H1 (cell line): ENCODE results near the gene CPZ. TPM values are rescaled to one million over a fixed set of nuclear protein-coding genes. Genes with fewer than 3 reads are reported as not detected.

Source experiments
- CTCF ChIA-PET: fragments of 300-600 bp; sonication (Branson Sonifier 250); formaldehyde crosslinking; loops from one replicate; lab custom pipeline; 2021; ENCODE audit not compliant: partially characterized antibody; lab: Charles Lee
- POLR2A ChIA-PET: fragments of 300-600 bp; sonication (Branson Sonifier 250); formaldehyde crosslinking; loops from one replicate; lab custom pipeline; 2021; ENCODE audit warnings: inconsistent platforms; ENCODE audit not compliant: partially characterized antibody; lab: Charles Lee
- DNase-seq, 2 experiments: peaks; one replicate each; pipeline versions ENCODE4 v3.0.0 to v3.0.0-alpha.2; 2010 to 2022; ENCODE audit warnings: low spot score in 2 of 2, low read depth in 1 of 2, mixed read lengths in 1 of 2
- FAIRE-seq: peaks from 2 replicates; lab custom pipeline; 2011; peaks lifted over from hg19 to GRCh38; lab: Jason Lieb, UNC
- H2AFZ ChIP-seq: 2 replicates; pipeline ENCODE4 v1.8.1; 2012; ENCODE audit warnings: low read length, inconsistent platforms
- H2AK5ac ChIP-seq: 2 replicates; pipeline ENCODE4 v1.6.1; 2013; ENCODE audit warnings: low read depth, low read length
- H2BK120ac ChIP-seq: replicated peaks from 2 replicates; pipeline ENCODE3; 2013; ENCODE audit warnings: low read depth, low read length, inconsistent platforms
- H2BK12ac ChIP-seq: 2 replicates; pipeline ENCODE4 v1.6.1; 2013; ENCODE audit warnings: low read depth, low read length
- H2BK15ac ChIP-seq: 2 replicates; pipeline ENCODE4 v1.6.1; 2013; ENCODE audit warnings: low read length
- H2BK20ac ChIP-seq: 2 replicates; pipeline ENCODE4 v1.6.1; 2013; ENCODE audit warnings: low read length
- H2BK5ac ChIP-seq: 2 replicates; pipeline ENCODE4 v1.6.1; 2013; ENCODE audit warnings: low read depth, low read length
- H3K14ac ChIP-seq: 2 replicates; pipeline ENCODE4 v1.6.1; 2013; ENCODE audit warnings: inconsistent platforms; ENCODE audit not compliant: insufficient read length
- H3K18ac ChIP-seq: 2 replicates; pipeline ENCODE4 v1.6.1; 2013; ENCODE audit warnings: low read length; ENCODE audit errors: extremely low read depth
- H3K23ac ChIP-seq: 2 replicates; pipeline ENCODE4 v1.6.1; 2013; ENCODE audit warnings: inconsistent platforms; ENCODE audit not compliant: insufficient read length
- H3K23me2 ChIP-seq: 2 replicates; pipeline ENCODE4 v1.6.1; 2013; ENCODE audit warnings: low read depth, low read length
- H3K27ac ChIP-seq: 2 replicates; pipeline ENCODE4 v1.6.1; 2011; ENCODE audit warnings: low read depth, low read length, inconsistent platforms
- H3K27me3 ChIP-seq, 4 experiments: replicated peaks in 1 of 4; 1 replicate in 1 of 4; 2 replicates in 3 of 4; pipeline versions ENCODE4 v1.6.1 to v1.8.1; 2011 to 2013; ENCODE audit warnings: low read length in 3 of 4, mild to moderate bottlenecking in 3 of 4, inconsistent platforms in 2 of 4, mixed read lengths in 2 of 4, moderate library complexity in 1 of 4; ENCODE audit not compliant: control insufficient read depth in 3 of 4, insufficient read depth in 3 of 4; ENCODE audit errors: extremely low read depth in 1 of 4
- H3K36me3 ChIP-seq, 4 experiments: 2 replicates each; pipeline versions ENCODE4 v1.6.1 to v1.8.1; 2011 to 2013; ENCODE audit warnings: mild to moderate bottlenecking in 4 of 4, low read length in 3 of 4, moderate library complexity in 2 of 4, control low read depth in 1 of 4, inconsistent platforms in 1 of 4; ENCODE audit not compliant: insufficient read depth in 4 of 4, control insufficient read depth in 2 of 4
- H3K4ac ChIP-seq: replicated peaks from 2 replicates; pipeline ENCODE3; 2013; ENCODE audit warnings: low read length, low read depth, mixed read lengths, inconsistent platforms; ENCODE audit not compliant: insufficient read length
- H3K4me1 ChIP-seq, 4 experiments: replicated peaks in 1 of 4; 1 replicate in 1 of 4; 2 replicates in 3 of 4; pipeline versions ENCODE4 v1.6.1 to v1.8.1; 2011 to 2013; ENCODE audit warnings: low read length in 3 of 4, inconsistent platforms in 2 of 4, mixed read lengths in 1 of 4; ENCODE audit not compliant: insufficient read depth in 4 of 4, control insufficient read depth in 3 of 4
- H3K4me2 ChIP-seq, 2 experiments: 2 replicates each; pipeline versions ENCODE4 v1.6.1 to v1.8.1; 2011 to 2013; ENCODE audit warnings: low read depth in 2 of 2, low read length in 2 of 2, control low read depth in 1 of 2, inconsistent platforms in 1 of 2, mild to moderate bottlenecking in 1 of 2; ENCODE audit not compliant: insufficient read depth in 1 of 2
- H3K4me3 ChIP-seq, 4 experiments: fragments of 200-600, 300-600 bp in 1 of 4; sonication (generic), shearing (Covaris generic), sonication (Bioruptor Twin) in 1 of 4; 2 replicates each; pipeline versions ENCODE4 v1.5.1 to v1.8.1; 2011 to 2016; ENCODE audit warnings: low read length in 4 of 4, low read depth in 3 of 4, control low read depth in 2 of 4, inconsistent platforms in 2 of 4, mild to moderate bottlenecking in 2 of 4, mixed read lengths in 1 of 4, moderate library complexity in 1 of 4; ENCODE audit not compliant: insufficient read depth in 2 of 4; ENCODE audit errors: extremely low read depth in 1 of 4
- H3K56ac ChIP-seq: replicated peaks from 2 replicates; pipeline ENCODE3; 2013; ENCODE audit warnings: low read depth, mild to moderate bottlenecking, mixed read lengths, low read length, inconsistent platforms; ENCODE audit not compliant: insufficient read length
- H3K79me1 ChIP-seq: 2 replicates; pipeline ENCODE4 v1.6.1; 2013; ENCODE audit warnings: low read depth, low read length, control low read depth
- H3K79me2 ChIP-seq, 2 experiments: 2 replicates each; pipeline versions ENCODE4 v1.6.1 to v1.8.1; 2012 to 2013; ENCODE audit warnings: low read length in 2 of 2, mild to moderate bottlenecking in 2 of 2, inconsistent platforms in 1 of 2; ENCODE audit not compliant: insufficient read depth in 2 of 2, control insufficient read depth in 1 of 2
- H3K9ac ChIP-seq, 4 experiments: replicated peaks in 1 of 4; 1 replicate in 1 of 4; 2 replicates in 3 of 4; pipeline versions ENCODE4 v1.6.1 to v1.8.1; 2011 to 2013; ENCODE audit warnings: low read depth in 3 of 4, low read length in 3 of 4, control low read depth in 2 of 4, mild to moderate bottlenecking in 2 of 4, moderate library complexity in 2 of 4, inconsistent platforms in 1 of 4; ENCODE audit errors: extremely low read depth in 1 of 4
- H3K9me3 ChIP-seq, 2 experiments: 2 replicates each; pipeline versions ENCODE4 v1.6.1 to v1.8.1; 2012 to 2013; ENCODE audit warnings: mild to moderate bottlenecking in 2 of 2, moderate library complexity in 2 of 2, control low read depth in 1 of 2, inconsistent platforms in 1 of 2, low read depth in 1 of 2, low read length in 1 of 2, mixed read lengths in 1 of 2; ENCODE audit not compliant: insufficient read depth in 2 of 2
- H4K20me1 ChIP-seq, 2 experiments: replicated peaks in 1 of 2; 2 replicates each; pipeline versions ENCODE3 to v1.8.1; 2011 to 2013; ENCODE audit warnings: inconsistent platforms in 2 of 2, low read length in 2 of 2, mild to moderate bottlenecking in 1 of 2; ENCODE audit not compliant: insufficient read depth in 2 of 2, control insufficient read depth in 1 of 2
- H4K5ac ChIP-seq: 2 replicates; pipeline ENCODE4 v1.6.1; 2013; ENCODE audit warnings: low read length, low read depth, mixed read lengths, inconsistent platforms; ENCODE audit not compliant: insufficient read length
- H4K8ac ChIP-seq: 2 replicates; pipeline ENCODE4 v1.8.0; 2013; ENCODE audit warnings: mild to moderate bottlenecking, moderate library complexity, low read length, inconsistent platforms; ENCODE audit not compliant: insufficient read depth; ENCODE audit errors: extremely low read depth
- H4K91ac ChIP-seq: replicated peaks from 2 replicates; pipeline ENCODE3; 2013; ENCODE audit warnings: low read length, mixed read lengths, inconsistent platforms; ENCODE audit not compliant: insufficient read length
- CTBP2 ChIP-seq: IDR thresholded peaks from 2 replicates; pipeline ENCODE4 v1.7.0; 2011; ENCODE audit warnings: borderline replicate concordance, mild to moderate bottlenecking, moderate library complexity, mixed read lengths, low read length; ENCODE audit not compliant: insufficient read depth, insufficient read length
- GTF2F1 ChIP-seq: IDR thresholded peaks from 2 replicates; pipeline ENCODE4 v1.6.1; 2012; ENCODE audit warnings: low read depth, low read length, improper control_type of control experiment, borderline replicate concordance
- HDAC6 ChIP-seq: IDR thresholded peaks from one replicate; pipeline ENCODE4 v1.7.1; 2012; ENCODE audit warnings: low read depth, mild to moderate bottlenecking, inconsistent platforms, low read length, moderate library complexity
- POLR2AphosphoS5 ChIP-seq: IDR thresholded peaks from 2 replicates; pipeline ENCODE4 v1.6.1; 2011; ENCODE audit warnings: low read depth, low read length
- TCF12 ChIP-seq: IDR thresholded peaks from 2 replicates; pipeline ENCODE4 v1.6.1; 2011; ENCODE audit warnings: low read depth, mild to moderate bottlenecking, low read length
- ZNF274 ChIP-seq: IDR thresholded peaks from 2 replicates; pipeline ENCODE4 v1.7.0; 2012; ENCODE audit warnings: low read length, borderline replicate concordance; ENCODE audit errors: extremely low read depth
- WGBS, 2 experiments: shearing (Covaris generic) in 1 of 2; methylation state at CpG; one replicate each; pipeline versions ENCODE4 v1.1.6 to v1.1.7; 2013 to 2015; ENCODE audit warnings: low lambda C conversion rate in 2 of 2, mixed read lengths in 2 of 2, inconsistent platforms in 1 of 2, low coverage in 1 of 2, missing lambda C conversion rate in 1 of 2; ENCODE audit not compliant: insufficient replicate concordance in 2 of 2, insufficient coverage in 1 of 2, insufficient read length in 1 of 2; ENCODE audit errors: extremely low coverage in 1 of 2, missing lambda C conversion rate in 1 of 2; 5-methylcytosine and 5-hydroxymethylcytosine counted together
- polyA plus RNA-seq, 7 experiments: library from polyadenylated mRNA; depleted of rRNA in 3 of 7; stranded (reverse) in 5 of 7; unstranded in 2 of 7; fragments of >200 nt in 5 of 7; fragments of 200-250 nt in 2 of 7; gene quantifications; 1 replicate in 5 of 7; 2 replicates in 1 of 7; 4 replicates in 1 of 7; pipeline versions ENCODE4 v1.2.1 to v1.2.3, GENCODE V29; 2011 to 2013; ENCODE audit warnings: missing spikeins in 2 of 7, mixed read lengths in 2 of 7
- total RNA-seq: library from RNA; stranded (reverse); fragmentation: NEBNext Ultra II Directional; extraction: Animal tissue kit (Norgen Biotek cat#: 25700); gene quantifications from 2 replicates; pipeline ENCODE4 v1.2.1, GENCODE V29; 2021
- TF ChIP-seq, protein P1 (sequence below): IDR thresholded peaks from 2 replicates; pipeline ENCODE4 v1.6.1; 2011; ENCODE audit warnings: low read length, improper control_type of control experiment

CPZ gene
- total and polyA plus RNA-seq, 2 of the 8 experiments (the other 6 are each of a cell fraction or from before 2014, with no cell fraction given) = 28.8 to 40.7 TPM

DNA sequence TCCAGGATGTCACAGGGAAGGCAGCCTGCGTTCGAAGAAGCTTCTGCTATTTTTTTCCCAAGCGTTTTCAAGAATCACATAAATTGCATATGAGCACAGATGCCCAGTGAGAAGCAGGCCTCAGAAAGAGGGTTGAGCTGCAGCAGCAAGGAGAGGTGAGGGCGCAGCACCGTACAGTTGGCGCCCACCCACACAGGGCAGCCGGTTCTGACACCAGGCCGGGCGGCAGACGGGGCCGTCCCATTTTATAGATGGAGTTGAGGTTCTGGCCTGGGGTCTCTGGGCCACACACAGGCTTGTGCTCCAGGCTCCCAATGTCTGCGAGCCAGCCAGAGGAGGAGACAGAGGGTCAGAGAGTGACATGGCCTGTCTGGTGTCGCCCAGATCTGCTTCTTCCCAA is 22.8 kb downstream of the CPZ start:
- TF ChIP-seq CTBP2 = no peak
- no peak for TF ChIP-seq GTF2F1
- no peak for TF ChIP-seq TCF12
- no peak for TF ChIP-seq POLR2AphosphoS5
- TF ChIP-seq, protein P1, sequence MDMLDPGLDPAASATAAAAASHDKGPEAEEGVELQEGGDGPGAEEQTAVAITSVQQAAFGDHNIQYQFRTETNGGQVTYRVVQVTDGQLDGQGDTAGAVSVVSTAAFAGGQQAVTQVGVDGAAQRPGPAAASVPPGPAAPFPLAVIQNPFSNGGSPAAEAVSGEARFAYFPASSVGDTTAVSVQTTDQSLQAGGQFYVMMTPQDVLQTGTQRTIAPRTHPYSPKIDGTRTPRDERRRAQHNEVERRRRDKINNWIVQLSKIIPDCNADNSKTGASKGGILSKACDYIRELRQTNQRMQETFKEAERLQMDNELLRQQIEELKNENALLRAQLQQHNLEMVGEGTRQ = no peak
- no peak for TF ChIP-seq ZNF274
- no peak for TF ChIP-seq HDAC6
- WGBS, 2 experiments = 95% methylated on average over 6 of the region's 13 CpGs; no CpG with 5 or more reads in 1 of the 2 experiments
- Histone ChIP-seq H4K91ac (no peak overlapping the region), H3K23me2 (no peaks in the 10 kb centered on the region), H3K27ac (no peak overlapping the region), H2BK120ac (no peak overlapping the region), H3K79me2 (no peaks in the 10 kb centered on the region), H3K23ac (no peak overlapping the region), H3K14ac (no peak overlapping the region), H3K4me1 (no peaks in the 10 kb centered on the region), H4K20me1 (peaks cover 6 to 20% of the 10 kb centered on the region in 2 experiments), H2BK20ac (no peak overlapping the region), H3K4me3 (no peak overlapping the region), H2BK5ac (no peak overlapping the region), H4K5ac (no peak overlapping the region), H2AK5ac (no peak overlapping the region), H3K4me2 (no peak overlapping the region), H3K79me1 (no peaks in the 10 kb centered on the region; the same call in 1 of the 2 replicates), H3K9ac (no peak overlapping the region), H3K4ac (no peak overlapping the region), H3K18ac (no peak overlapping the region), H2BK15ac (no peak overlapping the region), H3K36me3 (peaks cover 0 to 21% (median 9%) of the 10 kb centered on the region in 4 experiments; a peak in 4 of 8 replicates), H3K56ac (no peak overlapping the region), H4K8ac (no peak overlapping the region), H3K9me3 (no peaks in the 10 kb centered on the region), H3K27me3 (no peaks in the 10 kb centered on the region), H2BK12ac (no peak overlapping the region), H2AFZ (no peak overlapping the region)
- POLR2A ChIA-PET = interaction anchor here (0.8 kb wide), 1 partner anchor 8 kb away, joined by 3 read pairs; no protein-coding TSS in a partner anchor
- no peak for DNase-seq
- no peak for FAIRE-seq
- CTCF ChIA-PET = interaction anchor here (0.6 to 4.9 kb wide), 2 partner anchors 9 to 229 kb away, joined by 4 to 36 read pairs; no protein-coding TSS in a partner anchor
